K562 (cell line): ENCODE measurements around the gene SLC26A2. TPM values are rescaled to one million over a fixed set of nuclear protein-coding genes. Genes with fewer than 3 reads are reported as not detected.

Experiments used
- ATAC-seq: fragments of 200-7000 bp; cut with Tn5 transposase; 3 replicates; pipeline ENCODE4 v1.9.1; 2020; ENCODE audit warnings: moderate library complexity
- BruUV-seq: library from RNA; stranded (reverse); fragments of 400-500 nt; replicated peaks from 2 replicates; lab custom pipeline; 2021; lab: Mats Ljungman, UMichigan
- CTCF ChIA-PET: fragments of 300-600 bp; formaldehyde crosslinking; extraction: SDS; loops from one replicate; lab custom pipeline; 2021; ENCODE audit warnings: low intra/inter-chr PET ratio; lab: Yijun Ruan, JAX
- POLR2A ChIA-PET: fragments of 300-600, 350-650 bp; sonication (Branson Sonifier 250); formaldehyde crosslinking; extraction: SDS; loops from one replicate; lab custom pipeline; 2021; ENCODE audit warnings: antibody characterized with exemption, inconsistent platforms; lab: Yijun Ruan, JAX
- DNase-seq, 4 experiments: peaks; one replicate each; pipeline versions ENCODE4 v3.0.0 to v3.0.0-alpha.2; 2011 to 2018; ENCODE audit warnings: low spot score in 3 of 4, mixed read lengths in 3 of 4; ENCODE audit errors: extremely low read depth in 1 of 4
- FAIRE-seq: peaks from 2 replicates; lab custom pipeline; 2011; peaks lifted over from hg19 to GRCh38; lab: Jason Lieb, UNC
- H2AFZ ChIP-seq: 2 replicates; pipeline ENCODE4 v1.6.0; 2011; ENCODE audit warnings: low read depth, low read length, control low read depth, inconsistent platforms
- H3K27ac ChIP-seq: fragments of 200-600 bp; 3 replicates; pipeline ENCODE4 v1.8.0; 2011; ENCODE audit warnings: low read depth, mild to moderate bottlenecking, control low read depth, inconsistent platforms, low read length, moderate library complexity, mixed read lengths; ENCODE audit errors: extremely low read depth
- H3K27me3 ChIP-seq, 2 experiments: fragments of 300-600 bp in 1 of 2; 2 replicates in 1 of 2; 3 replicates in 1 of 2; pipeline versions ENCODE4 v1.6.0 to v1.8.0; 2011; ENCODE audit warnings: inconsistent platforms in 2 of 2, low read length in 2 of 2, mild to moderate bottlenecking in 1 of 2, mixed read lengths in 1 of 2, moderate library complexity in 1 of 2; ENCODE audit not compliant: control insufficient read depth in 2 of 2, insufficient read depth in 2 of 2
- H3K36me3 ChIP-seq: fragments of 300-600 bp; 3 replicates; pipeline ENCODE4 v1.8.0; 2011; ENCODE audit warnings: mild to moderate bottlenecking, low read length, inconsistent platforms; ENCODE audit not compliant: control insufficient read depth, insufficient read depth
- H3K4me1 ChIP-seq, 2 experiments: fragments of 200-600 bp in 1 of 2; replicated peaks in 1 of 2; 2 replicates in 1 of 2; 3 replicates in 1 of 2; pipeline versions ENCODE4 v1.5.1 to v1.8.0; 2011; ENCODE audit warnings: inconsistent platforms in 2 of 2, low read length in 2 of 2, mild to moderate bottlenecking in 1 of 2, mixed read lengths in 1 of 2, moderate library complexity in 1 of 2; ENCODE audit not compliant: control insufficient read depth in 2 of 2, insufficient read depth in 2 of 2
- H3K4me2 ChIP-seq: 2 replicates; pipeline ENCODE4 v1.6.1; 2011; ENCODE audit warnings: low read length, control low read depth, inconsistent platforms, mixed read lengths; ENCODE audit not compliant: insufficient read depth
- H3K4me3 ChIP-seq: fragments of 200-600 bp; sonication (generic), shearing (Covaris generic); 2 replicates; pipeline ENCODE4 v1.5.1; 2016; ENCODE audit warnings: control low read depth, inconsistent platforms
- H3K79me2 ChIP-seq: fragments of 200-600 bp; 3 replicates; pipeline ENCODE4 v1.8.0; 2011; ENCODE audit warnings: low read length, inconsistent platforms; ENCODE audit not compliant: control insufficient read depth, insufficient read depth
- H3K9ac ChIP-seq, 2 experiments: 2 replicates each; pipeline versions ENCODE4 v1.6.0 to v1.6.1; 2011; ENCODE audit warnings: low read depth in 2 of 2, low read length in 2 of 2, control low read depth in 1 of 2, inconsistent platforms in 1 of 2, mild to moderate bottlenecking in 1 of 2, mixed read lengths in 1 of 2; ENCODE audit not compliant: insufficient read depth in 1 of 2
- H3K9me1 ChIP-seq: one replicate; pipeline ENCODE4 v1.6.0; 2011; ENCODE audit warnings: inconsistent platforms, mild to moderate bottlenecking, low read length, moderate library complexity; ENCODE audit not compliant: control insufficient read depth, insufficient read depth
- H3K9me3 ChIP-seq: replicated peaks from 2 replicates; pipeline ENCODE4 v1.5.1; 2011; ENCODE audit warnings: low read depth, low read length, inconsistent platforms; ENCODE audit not compliant: control insufficient read depth, insufficient read depth
- H4K20me1 ChIP-seq: replicated peaks from 2 replicates; pipeline ENCODE4 v1.6.1; 2011; ENCODE audit warnings: low read length, inconsistent platforms, mixed read lengths; ENCODE audit not compliant: control insufficient read depth, insufficient read depth
- BCL6 ChIP-seq: fragments of 250-450 bp; sonication (Bioruptor Pico); IDR thresholded peaks from 2 replicates; pipeline ENCODE4 v1.4.0; 2020
- C11orf30 ChIP-seq: fragments of 450-650 bp; IDR thresholded peaks from 2 replicates; pipeline ENCODE4 v1.6.1; 2016; ENCODE audit warnings: low read depth, mild to moderate bottlenecking
- CBX1 ChIP-seq: sonication (generic); IDR thresholded peaks from 2 replicates; pipeline ENCODE4 v1.6.1; 2016; ENCODE audit warnings: antibody characterized with exemption, low read depth, mild to moderate bottlenecking
- CEBPB ChIP-seq: fragments of 450-650 bp; IDR thresholded peaks from 2 replicates; pipeline ENCODE4 v1.6.1; 2016; ENCODE audit warnings: missing genetic modification characterization, missing compliant biosample characterization
- CTBP1 ChIP-seq: fragments of 450-650 bp; IDR thresholded peaks from 2 replicates; pipeline ENCODE4 v1.6.1; 2016; ENCODE audit warnings: borderline replicate concordance
- GATA2 ChIP-seq: sonication (generic); formaldehyde crosslinking; IDR thresholded peaks from 2 replicates; pipeline ENCODE4 v1.4.0; 2020; ENCODE audit warnings: mild to moderate bottlenecking, missing genetic modification reagents
- GTF2E2 ChIP-seq: fragments of 200-800 bp; sonication (Bioruptor generic); IDR thresholded peaks from 2 replicates; pipeline ENCODE4 v1.6.1; 2016; ENCODE audit warnings: missing genetic modification characterization, missing compliant biosample characterization
- MEF2D ChIP-seq: conservative IDR thresholded peaks from 2 replicates; pipeline ENCODE4 v1.6.1; 2016; ENCODE audit warnings: low read depth, missing genetic modification characterization, missing compliant biosample characterization
- MNT ChIP-seq, 2 experiments: fragments of 450-650 bp; conservative IDR thresholded peaks; 2 replicates each; pipeline ENCODE4 v1.6.1; 2017; ENCODE audit warnings: mild to moderate bottlenecking in 2 of 2, moderate library complexity in 2 of 2
- MTA2 ChIP-seq: fragments of 450-650 bp; IDR thresholded peaks from 2 replicates; pipeline ENCODE4 v1.6.1; 2016; ENCODE audit warnings: low read depth
- MYBL2 ChIP-seq, 2 experiments: fragments of 450-650 bp in 1 of 2; sonication (generic) in 1 of 2; formaldehyde crosslinking in 1 of 2; IDR thresholded peaks; 2 replicates each; pipeline versions ENCODE4 v1.6.1 to v1.8.1; 2017 to 2022; ENCODE audit warnings: borderline replicate concordance in 1 of 2, inconsistent platforms in 1 of 2, low read depth in 1 of 2, mild to moderate bottlenecking in 1 of 2, missing genetic modification reagents in 1 of 2, moderate library complexity in 1 of 2
- PTBP1 ChIP-seq: fragments of 200-400 bp; formaldehyde crosslinking; IDR thresholded peaks from 2 replicates; pipeline ENCODE4 v1.6.1; 2017; ENCODE audit warnings: low read depth, low read length
- RCOR1 ChIP-seq, 2 experiments: IDR thresholded peaks; 2 replicates each; pipeline ENCODE4 v1.6.1; 2012; ENCODE audit warnings: low read depth in 2 of 2, low read length in 2 of 2, borderline replicate concordance in 1 of 2, improper control_type of control experiment in 1 of 2
- SMARCE1 ChIP-seq: fragments of 450-650 bp; IDR thresholded peaks from 2 replicates; pipeline ENCODE4 v1.7.1; 2016; ENCODE audit warnings: mild to moderate bottlenecking
- SP1 ChIP-seq: sonication (generic); formaldehyde crosslinking; IDR thresholded peaks from 2 replicates; pipeline ENCODE4 v1.8.1; 2022; ENCODE audit warnings: mild to moderate bottlenecking, missing genetic modification reagents
- ZEB2 ChIP-seq: fragments of 450-650 bp; IDR thresholded peaks from 2 replicates; pipeline ENCODE4 v1.6.1; 2016
- ZNF75A ChIP-seq: fragments of 450-650 bp; formaldehyde crosslinking; IDR thresholded peaks from 2 replicates; pipeline ENCODE4 v1.4.0; 2020; ENCODE audit warnings: mild to moderate bottlenecking
- whole genome bisulfite sequencing: fragments of 100-300 bp; shearing (Covaris generic); methylation state at CpG from one replicate; pipeline ENCODE4 v1.1.6; 2016; ENCODE audit warnings: low coverage, mixed read lengths; ENCODE audit not compliant: insufficient coverage; ENCODE audit errors: missing lambda C conversion rate; 5-methylcytosine and 5-hydroxymethylcytosine counted together
- in situ Hi-C: fragments of 300-500 bp; cut with MboI; formaldehyde crosslinking; loops from 4 replicates; pipeline ENCODE4 v1.15.0; 2018; ENCODE audit warnings: inconsistent platforms, mixed read lengths
- intact Hi-C: fragments of 100-400 bp; cut with micrococcal nuclease; formaldehyde crosslinking; loops from 2 replicates; pipeline ENCODE4 v1.14.2; 2022
- polyA plus RNA-seq, 8 experiments: library from polyadenylated mRNA; depleted of rRNA in 4 of 8; stranded (reverse) in 5 of 8; unstranded in 3 of 8; fragments of >200 nt; fragmentation: Nextera tagmentation in 2 of 8; fragmentation: Illumina TruSeq in 1 of 8; extraction: Ambion mirVana in 2 of 8; extraction: Trizol in 1 of 8; gene quantifications; 2 replicates each; pipeline versions ENCODE4 v1.2.1 to v1.2.3, GENCODE V29; 2011 to 2014; ENCODE audit warnings: inconsistent platforms in 1 of 8, missing spikeins in 1 of 8
- total RNA-seq, 7 experiments: library from RNA; depleted of rRNA in 6 of 7; stranded (reverse); fragments of >200 nt in 6 of 7; fragmentation: Illumina TruSeq in 2 of 7; extraction: Trizol in 2 of 7; gene quantifications; 2 replicates each; pipeline versions ENCODE4 v1.2.1 to v1.2.3, GENCODE V29; 2011 to 2021; ENCODE audit warnings: low replicate concordance in 1 of 7

The SLC26A2 gene
- total and polyA plus RNA-seq, 9 of the 15 experiments (the other 6 are each of a cell fraction or from before 2014, with no cell fraction given): 1.1 to 6.3 (median 3.6) TPM

GRCh38 chr5:149998281-149998680 lies 37.7 kb downstream of the SLC26A2 start:
- intact Hi-C loops (no loop called here), in situ Hi-C loops (loop anchor here (5.0 kb wide), 1 partner anchor 361 kb away; no protein-coding TSS in a partner anchor)
- H3K4me2 ChIP-seq: no peak overlapping the region
- 86% methylated on average over 3 of the region's 3 CpGs for WGBS
- H3K4me1 ChIP-seq: peaks cover 11 to 13% of the 10 kb centered on the region in 2 experiments; a peak in 4 of 5 replicates
- no peak overlapping the region for H3K4me3 ChIP-seq
- H3K36me3 ChIP-seq: peaks cover 18% of the 10 kb centered on the region
- H2AFZ ChIP-seq: no peak overlapping the region
- 0 out of 2 replicates have a peak, but pooled peaks cover 7% of the 10 kb centered on the region for H4K20me1 ChIP-seq
- no peak for ATAC-seq
- DNase-seq: no peak
- ChIA-PET CTCF (no interaction called here), POLR2A (no interaction called here)
- H3K27me3 ChIP-seq: no peaks in the 10 kb centered on the region
- TF ChIP-seq BCL6 (CRISPR knock-in tag): no peak
- TF ChIP-seq SP1: no peak
- no peak for TF ChIP-seq CEBPB (tag)
- no peak for TF ChIP-seq PTBP1
- H3K9me3 ChIP-seq: no peaks in the 10 kb centered on the region
- no peaks in the 10 kb centered on the region for H3K9me1 ChIP-seq
- no peak overlapping the region for H3K9ac ChIP-seq
- FAIRE-seq: no peak
- H3K27ac ChIP-seq: no peak overlapping the region
- H3K79me2 ChIP-seq: peaks cover 47% of the 10 kb centered on the region
- no TSS peak for BruUV-seq

DNA sequence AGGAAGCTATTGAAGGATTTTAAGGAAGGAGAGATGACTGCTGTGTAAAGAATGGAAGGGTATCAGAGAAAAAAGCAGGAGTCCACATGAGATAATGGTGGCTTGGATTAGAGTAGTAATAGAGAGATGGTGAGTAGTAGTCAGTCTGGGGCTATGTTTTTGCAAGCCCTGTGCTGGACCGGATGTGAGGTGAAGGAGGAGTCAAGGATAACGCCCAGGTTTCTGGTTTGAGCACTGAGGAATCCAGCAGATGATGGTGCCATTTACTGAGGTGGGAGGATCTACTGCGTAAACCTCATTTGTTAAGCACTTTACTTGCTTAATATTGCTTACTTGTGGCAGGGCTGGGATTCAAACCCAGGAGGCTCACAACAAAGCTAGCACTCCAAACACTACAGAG lies 38.8 kb downstream of the SLC26A2 start:
- in situ Hi-C loops: loop anchor here (5.0 kb wide), 1 partner anchor 362 kb away; no protein-coding TSS in a partner anchor
- TF ChIP-seq CBX1 (no peak), CTBP1 (0 out of 2 replicates have a peak, but pooled peaks have one; percentile 17), ZNF75A (CRISPR knock-in tag) (no peak), MNT (conservative IDR thresholded peaks at IDR 0.05) (no peak), MEF2D (tag) (no peak), ZEB2 (peak; percentile 36; the same call in 1 of the 2 replicates), C11orf30 (no peak), MYBL2 (IDR thresholded peaks at IDR 0.05; ENCODE audit: low read depth) (no peak), MYBL2 (CRISPR knock-in tag; IDR thresholded peaks at IDR 0.05; ENCODE audit: borderline replicate concordance) (no peak), SMARCE1 (no peak), GATA2 (CRISPR knock-in tag) (no peak), RCOR1 (IDR thresholded peaks at IDR 0.05; ENCODE audit: borderline replicate concordance in 1 of 2, low read depth in 2 of 2, low read length in 2 of 2) (0 out of 4 replicates have a peak, but pooled peaks of 1 of the 2 experiments have one; percentile 13), GTF2E2 (no peak), MTA2 (no peak)

More for the DNA sequence above, 38.8 kb downstream of the SLC26A2 start:
- intact Hi-C loops: no loop called here
- H4K20me1 ChIP-seq: 0 out of 2 replicates have a peak, but pooled peaks cover 7% of the 10 kb centered on the region
- no peaks in the 10 kb centered on the region for H3K9me1 ChIP-seq
- peaks cover 11 to 13% of the 10 kb centered on the region in 2 experiments; a peak in 4 of 5 replicates for H3K4me1 ChIP-seq
- DNase-seq: peak; percentile 19 to 67 (median 32)
- peaks cover 57% of the 10 kb centered on the region for H3K79me2 ChIP-seq
- peak overlapping the region; percentile 100 for H3K4me2 ChIP-seq
- peak; percentile 69 for FAIRE-seq
- H2AFZ ChIP-seq: peak overlapping the region; percentile 94
- POLR2A ChIA-PET: interaction anchor here (0.9 kb wide), 2 partner anchors 9 to 13 kb away, joined by 3 to 4 read pairs; no protein-coding TSS in a partner anchor
- H3K9me3 ChIP-seq: no peaks in the 10 kb centered on the region
- peaks cover 27% of the 10 kb centered on the region for H3K36me3 ChIP-seq
- peak overlapping the region; percentile 84 for H3K4me3 ChIP-seq
- BruUV-seq: no TSS peak
- H3K27ac ChIP-seq: peak overlapping the region; percentile 95
- CTCF ChIA-PET: no interaction called here
- 8% methylated on average over 3 of the region's 3 CpGs for WGBS
- no peaks in the 10 kb centered on the region for H3K27me3 ChIP-seq
- ATAC-seq: peak; percentile 5; the same call in 2 of the 3 replicates
- peak overlapping the region; percentile 93 to 95; a peak in 3 of 4 replicates for H3K9ac ChIP-seq
